Measurements from ENCODE around the gene KCTD15.
A peak's percentile ranks its signal among the peaks of the same experiment; 100 is the strongest.

The KCTD15 gene, protein sequence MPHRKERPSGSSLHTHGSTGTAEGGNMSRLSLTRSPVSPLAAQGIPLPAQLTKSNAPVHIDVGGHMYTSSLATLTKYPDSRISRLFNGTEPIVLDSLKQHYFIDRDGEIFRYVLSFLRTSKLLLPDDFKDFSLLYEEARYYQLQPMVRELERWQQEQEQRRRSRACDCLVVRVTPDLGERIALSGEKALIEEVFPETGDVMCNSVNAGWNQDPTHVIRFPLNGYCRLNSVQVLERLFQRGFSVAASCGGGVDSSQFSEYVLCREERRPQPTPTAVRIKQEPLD

DNA sequence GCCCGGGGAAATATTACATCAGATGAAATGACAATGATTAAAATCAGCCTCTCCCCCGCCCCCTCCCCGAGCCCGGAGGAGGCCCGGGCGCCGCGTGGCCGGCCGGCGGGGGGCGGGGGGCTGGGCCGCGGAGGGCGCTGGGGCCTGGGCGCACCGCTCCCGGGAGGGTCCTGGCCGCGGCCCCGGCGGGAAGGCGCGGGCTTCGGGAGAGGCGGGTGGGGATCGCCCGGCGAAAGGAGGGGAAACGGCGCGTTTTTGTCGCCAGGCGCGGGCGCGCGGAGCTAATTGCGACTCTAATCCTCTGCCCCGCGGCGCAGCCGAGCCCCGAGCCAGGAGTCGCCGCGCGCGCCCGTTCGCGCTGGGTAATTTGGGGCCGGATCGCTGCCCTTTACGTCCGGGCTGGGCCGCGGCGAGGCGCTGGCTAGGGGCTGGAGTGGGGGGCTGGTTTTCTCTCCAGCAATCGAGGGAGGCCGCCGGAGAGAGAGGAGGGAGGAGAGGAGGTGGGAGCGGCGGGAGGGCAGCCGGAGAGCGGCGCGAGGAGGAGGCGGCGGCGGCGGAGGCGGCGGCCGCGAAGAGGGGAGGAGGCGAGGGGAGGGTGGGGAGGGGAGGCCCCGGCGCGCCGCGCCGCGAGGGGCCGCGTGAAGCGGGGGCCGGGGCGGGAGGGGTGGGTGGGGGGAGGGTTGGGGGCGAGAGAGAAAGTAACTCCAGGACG is at the start of gene KCTD15:
TSS of gene KCTD15 (plus strand) at position 707 of the 712 bp plus-strand sequence. CDS start 3,585 bp downstream, outside the sequence.
- TF ChIP-seq GATA2 (IDR thresholded peaks at IDR 0.05; ENCODE audit: low read depth, low read length) (no peak; the same call in 1 of the 2 replicates), GATA3 (IDR thresholded peaks at IDR 0.05; ENCODE audit: low read depth, low read length) (no peak)

DNA sequence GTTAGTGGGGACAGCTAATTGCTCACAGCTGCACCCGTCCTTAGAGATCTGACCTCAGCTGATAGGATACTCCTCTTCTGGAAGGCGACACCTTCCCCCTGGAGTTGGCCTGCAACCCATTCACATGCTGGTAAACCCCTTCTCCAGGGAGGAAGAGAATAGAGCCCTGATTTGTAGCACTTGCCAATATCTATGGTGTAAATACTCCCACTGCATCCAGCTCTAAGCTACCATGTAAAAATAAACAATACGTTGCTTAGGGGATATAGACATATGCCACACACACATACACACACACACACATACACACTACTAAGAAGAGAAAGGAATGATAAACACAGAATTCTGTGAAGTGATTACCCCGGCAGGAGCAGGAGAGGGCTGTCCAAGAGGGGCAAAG is 49.4 kb upstream of the KCTD15 start:
- no peak for TF ChIP-seq GATA3 (IDR thresholded peaks at IDR 0.05; ENCODE audit: low read depth, low read length)
- no peak for TF ChIP-seq GATA2 (IDR thresholded peaks at IDR 0.05; ENCODE audit: low read depth, low read length)

DNA sequence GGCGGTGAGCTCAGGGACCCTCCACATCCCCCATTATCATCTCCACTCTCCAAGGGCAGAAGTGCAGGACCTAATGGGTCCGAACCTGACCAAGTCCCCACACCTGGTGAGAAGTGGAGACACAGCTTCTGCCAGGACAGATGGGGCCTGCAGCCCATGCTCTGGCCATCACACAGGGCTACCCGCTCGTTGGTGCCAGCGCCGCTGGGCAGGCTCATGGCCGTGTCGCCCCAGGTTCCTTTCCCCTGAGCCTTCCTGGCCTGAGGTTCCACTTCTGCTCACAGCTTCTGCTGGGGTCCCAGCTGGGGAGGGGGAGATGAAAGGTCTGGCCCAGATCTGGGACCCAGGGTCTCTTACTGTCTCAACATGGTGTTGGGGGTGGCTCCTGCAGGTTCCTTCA is 48.4 kb upstream of the KCTD15 start:
- no peak for TF ChIP-seq GATA2 (IDR thresholded peaks at IDR 0.05; ENCODE audit: low read depth, low read length)
- TF ChIP-seq GATA3 (IDR thresholded peaks at IDR 0.05; ENCODE audit: low read depth, low read length), result no peak

DNA sequence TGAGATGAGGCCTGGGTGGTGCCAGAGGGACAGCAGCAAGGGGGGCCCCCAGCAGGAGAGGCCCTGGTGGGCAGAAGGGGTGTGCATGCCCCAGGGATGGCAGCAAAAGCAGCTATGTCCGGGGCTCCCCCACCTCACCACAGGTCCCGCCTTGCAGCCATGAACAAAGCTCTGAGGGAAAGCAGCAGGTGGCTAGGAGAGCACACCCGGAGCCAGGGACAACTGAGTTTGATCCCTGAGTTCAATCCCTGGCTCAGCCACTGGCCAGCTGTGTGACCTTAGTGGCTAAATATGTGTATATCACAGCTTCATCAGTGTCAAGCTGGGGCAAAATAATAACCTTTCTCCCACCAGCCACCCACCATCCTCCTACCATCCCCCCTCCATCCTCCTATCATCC is 47.7 kb upstream of the KCTD15 start:
- TF ChIP-seq GATA2 (IDR thresholded peaks at IDR 0.05; ENCODE audit: low read depth, low read length) (no peak), GATA3 (IDR thresholded peaks at IDR 0.05; ENCODE audit: low read depth, low read length) (no peak)

DNA sequence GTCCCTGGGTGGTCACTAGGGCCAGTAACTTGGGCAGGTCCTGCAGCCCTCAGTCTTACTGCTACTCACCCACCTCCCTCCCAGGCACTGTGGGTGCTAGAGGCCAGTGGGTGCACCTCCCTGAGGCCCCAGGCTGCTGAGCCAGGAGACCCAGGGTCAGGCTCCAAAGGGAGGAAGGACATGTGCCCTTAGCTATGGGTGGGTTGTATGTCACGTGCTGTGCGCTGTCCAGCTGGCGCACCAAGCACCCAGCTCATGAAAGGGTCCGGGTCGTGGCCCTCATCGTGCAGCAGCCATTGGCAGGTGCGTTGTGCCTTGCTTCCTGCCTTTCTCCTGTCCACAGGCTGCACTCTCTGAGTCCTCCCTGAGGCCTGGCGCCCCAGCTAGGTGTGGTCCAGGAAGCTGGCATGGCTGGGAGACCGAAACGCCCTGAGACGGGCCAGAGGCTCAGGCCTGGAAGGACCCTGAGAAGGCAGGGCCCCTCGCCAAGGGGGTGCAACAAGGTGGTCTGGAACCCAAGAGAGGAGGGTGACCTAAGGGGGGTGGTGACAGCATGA is 47.0 kb upstream of the KCTD15 start:
- TF ChIP-seq GATA2 (IDR thresholded peaks at IDR 0.05; ENCODE audit: low read depth, low read length) (no peak), GATA3 (IDR thresholded peaks at IDR 0.05; ENCODE audit: low read depth, low read length) (no peak)

DNA sequence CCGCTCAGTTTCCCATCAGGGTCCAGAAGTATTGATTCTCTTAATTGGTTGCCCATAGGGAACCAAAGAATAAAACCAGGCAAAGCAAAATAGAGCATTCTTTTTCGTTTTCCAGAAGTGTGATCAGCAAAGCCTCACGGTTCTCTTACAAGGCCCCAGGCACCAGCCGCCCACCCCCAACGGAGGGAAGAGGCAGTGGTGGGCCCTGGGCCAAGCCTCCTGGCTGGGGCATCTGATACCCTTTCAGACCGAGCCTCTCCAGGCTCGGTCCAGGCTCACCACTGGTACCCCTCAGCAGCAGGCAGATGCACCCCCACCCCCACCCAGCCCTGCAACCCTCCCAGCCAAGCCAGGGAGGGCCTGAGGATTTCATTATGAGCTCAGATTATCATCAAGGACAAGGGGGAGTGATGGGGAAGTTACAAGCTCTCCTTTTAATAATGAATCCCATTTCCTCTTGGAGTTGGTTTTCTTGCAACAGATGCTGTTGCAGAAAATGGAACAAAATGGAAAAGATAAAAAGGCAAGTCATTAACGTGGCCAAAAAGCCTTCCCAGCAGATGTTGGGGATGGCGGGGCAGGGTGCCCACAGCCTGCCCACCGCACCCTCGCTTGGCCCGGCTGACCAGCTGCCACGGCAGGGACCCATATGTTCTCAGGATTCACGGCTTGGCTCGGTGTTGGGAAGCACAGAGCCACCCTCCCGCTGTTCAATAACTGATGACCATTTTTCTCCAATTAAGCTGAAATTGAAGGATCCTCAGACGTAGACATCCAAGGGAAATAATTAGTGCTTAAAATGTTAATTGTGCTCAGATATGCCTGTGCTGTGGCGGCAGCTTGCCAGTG is 45.9 kb upstream of the KCTD15 start:
- TF ChIP-seq GATA2 (IDR thresholded peaks at IDR 0.05; ENCODE audit: low read depth, low read length), result peak; percentile 87
- no peak for TF ChIP-seq GATA3 (IDR thresholded peaks at IDR 0.05; ENCODE audit: low read depth, low read length)

DNA sequence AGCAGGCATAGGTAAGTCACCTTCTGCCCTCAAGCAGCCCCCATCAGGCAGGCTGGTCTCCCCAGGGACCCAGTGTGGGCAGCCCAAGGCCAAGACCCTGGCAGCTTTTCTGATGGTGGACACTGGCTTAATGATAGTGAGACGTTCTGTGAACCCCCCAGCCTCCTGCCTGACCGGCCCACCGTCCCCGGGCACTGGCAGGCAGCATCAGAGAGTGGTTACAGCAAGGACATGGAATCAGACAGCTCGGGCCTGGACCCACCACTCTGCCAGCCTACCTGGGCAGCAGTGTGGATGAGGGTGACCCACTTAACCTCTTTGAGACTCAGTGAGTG is 45.3 kb upstream of the KCTD15 start:
- TF ChIP-seq GATA2 (IDR thresholded peaks at IDR 0.05; ENCODE audit: low read depth, low read length) (no peak), GATA3 (IDR thresholded peaks at IDR 0.05; ENCODE audit: low read depth, low read length) (no peak)

DNA sequence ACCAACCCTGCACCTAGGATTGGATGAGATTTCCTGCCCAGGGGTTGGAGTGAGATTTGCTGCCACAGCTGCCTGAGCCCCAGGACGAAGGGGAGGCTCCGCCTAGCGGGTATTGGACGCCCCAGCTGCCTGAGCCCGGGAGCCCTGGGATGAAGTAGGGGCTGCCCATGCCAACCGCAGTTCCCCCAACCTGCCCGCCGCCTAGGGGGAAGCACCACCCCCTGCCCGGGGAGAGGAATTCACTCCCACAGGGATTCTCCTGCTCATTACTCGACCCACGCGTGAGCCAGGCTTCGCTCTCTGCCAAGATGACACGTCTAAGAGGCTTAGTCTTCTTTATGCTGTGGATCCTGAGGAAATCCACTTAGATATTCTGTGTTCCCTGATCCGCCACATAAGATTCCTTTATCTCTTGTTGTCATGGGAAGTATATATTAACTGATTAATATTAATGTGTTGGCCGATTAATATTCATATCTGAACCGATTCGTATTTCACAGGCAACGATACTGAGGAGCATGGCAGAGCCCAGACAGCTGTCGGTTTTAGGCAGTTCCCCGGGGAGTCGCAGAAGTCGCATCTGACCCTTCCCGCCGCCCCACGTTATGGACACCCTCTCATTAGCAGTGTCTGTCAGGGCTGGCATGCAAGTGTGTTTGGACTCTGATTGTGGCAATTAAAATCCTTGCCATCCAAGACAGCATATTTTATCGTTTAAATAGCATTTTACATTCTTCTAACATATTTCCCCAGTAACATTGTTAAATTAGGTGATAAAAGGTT is 44.5 kb upstream of the KCTD15 start:
- no peak for TF ChIP-seq GATA3 (IDR thresholded peaks at IDR 0.05; ENCODE audit: low read depth, low read length)

DNA sequence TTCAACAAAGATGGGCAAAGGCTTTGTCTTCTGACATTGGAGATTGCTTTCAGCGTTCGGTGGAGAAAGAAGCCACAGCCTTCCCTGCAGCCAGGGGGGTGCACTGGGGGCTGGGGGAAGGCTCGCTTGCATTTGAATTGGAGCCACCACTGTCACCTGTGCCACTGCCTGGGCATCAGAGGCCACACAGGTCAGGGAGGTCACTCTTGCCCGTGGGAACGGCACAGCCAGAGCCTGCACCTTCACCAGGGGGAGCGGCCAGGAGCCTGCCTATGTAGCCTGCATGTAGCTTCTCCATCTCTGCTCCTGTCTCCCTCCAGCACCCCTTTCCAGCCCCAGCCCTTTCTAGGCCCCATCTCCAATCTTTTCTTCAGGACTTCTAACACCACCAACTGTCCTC is 43.7 kb upstream of the KCTD15 start:
- TF ChIP-seq GATA2 (IDR thresholded peaks at IDR 0.05; ENCODE audit: low read depth, low read length) (no peak), GATA3 (IDR thresholded peaks at IDR 0.05; ENCODE audit: low read depth, low read length) (no peak)

DNA sequence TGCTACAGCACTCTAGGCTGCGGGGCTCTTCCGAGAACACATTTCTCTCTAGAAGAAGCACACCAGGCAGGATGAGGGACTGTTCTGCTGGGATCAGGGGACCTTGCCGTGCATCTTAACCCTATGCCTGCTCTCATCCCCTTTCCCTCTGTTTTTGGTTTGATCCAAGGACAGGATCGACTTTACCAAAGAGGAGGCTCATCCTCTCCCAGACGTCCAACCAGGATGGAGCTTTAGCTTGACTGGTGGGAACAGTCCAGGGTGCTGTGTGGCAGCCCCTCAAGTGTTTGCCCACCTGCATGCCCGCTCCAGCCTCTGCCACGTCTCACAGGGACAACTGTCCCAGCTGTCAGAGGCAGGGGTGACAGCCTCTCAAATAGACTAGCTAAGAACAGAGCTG is 42.3 kb upstream of the KCTD15 start:
- TF ChIP-seq GATA3 (IDR thresholded peaks at IDR 0.05; ENCODE audit: low read depth, low read length), result no peak
- TF ChIP-seq GATA2 (IDR thresholded peaks at IDR 0.05; ENCODE audit: low read depth, low read length), result no peak

DNA sequence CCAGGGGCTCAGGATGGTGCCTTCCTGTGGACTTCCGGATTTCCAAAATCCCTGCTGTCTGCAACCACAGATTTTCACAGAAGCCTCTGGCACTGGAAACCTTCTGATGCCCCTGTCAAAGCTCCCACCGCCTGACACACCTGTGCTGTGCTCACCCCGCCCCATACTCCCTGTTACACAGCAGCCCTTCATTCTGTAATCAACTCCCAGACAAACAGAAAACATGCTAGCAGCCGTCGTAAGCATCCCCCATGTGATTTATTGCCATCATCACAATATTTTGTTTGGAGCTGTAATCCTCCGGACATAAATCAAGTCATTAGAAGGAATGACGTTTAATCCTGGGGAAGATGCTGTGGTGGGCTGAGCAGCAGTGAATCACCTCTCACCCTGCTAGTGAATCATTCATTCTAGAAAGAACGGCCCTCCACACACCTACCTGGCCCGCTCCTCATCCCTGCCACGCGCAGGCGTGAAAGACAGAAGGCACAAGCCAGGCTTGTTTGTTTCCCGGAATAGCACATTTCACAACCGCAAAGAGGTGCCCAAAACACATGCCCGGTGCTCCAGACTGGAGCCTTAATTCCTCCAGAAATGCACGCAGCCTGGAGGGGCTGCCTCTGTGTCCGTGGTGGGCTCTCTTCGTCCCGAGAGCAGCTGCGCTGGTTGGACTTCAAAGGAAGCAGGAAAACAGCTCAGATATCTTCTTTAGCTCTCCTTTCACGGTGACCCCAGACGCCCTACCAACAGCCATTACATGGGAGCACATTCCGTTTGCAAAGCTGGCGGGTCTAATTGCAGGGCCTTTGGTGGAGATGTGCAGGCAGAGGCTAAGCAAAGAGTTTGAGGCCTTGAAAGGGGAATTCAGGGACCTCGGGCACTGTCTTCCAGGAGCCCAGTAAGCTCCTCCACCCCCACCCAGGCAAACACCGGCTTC is 41.3 kb upstream of the KCTD15 start:
- TF ChIP-seq GATA2 (IDR thresholded peaks at IDR 0.05; ENCODE audit: low read depth, low read length) (no peak), GATA3 (IDR thresholded peaks at IDR 0.05; ENCODE audit: low read depth, low read length) (no peak)

DNA sequence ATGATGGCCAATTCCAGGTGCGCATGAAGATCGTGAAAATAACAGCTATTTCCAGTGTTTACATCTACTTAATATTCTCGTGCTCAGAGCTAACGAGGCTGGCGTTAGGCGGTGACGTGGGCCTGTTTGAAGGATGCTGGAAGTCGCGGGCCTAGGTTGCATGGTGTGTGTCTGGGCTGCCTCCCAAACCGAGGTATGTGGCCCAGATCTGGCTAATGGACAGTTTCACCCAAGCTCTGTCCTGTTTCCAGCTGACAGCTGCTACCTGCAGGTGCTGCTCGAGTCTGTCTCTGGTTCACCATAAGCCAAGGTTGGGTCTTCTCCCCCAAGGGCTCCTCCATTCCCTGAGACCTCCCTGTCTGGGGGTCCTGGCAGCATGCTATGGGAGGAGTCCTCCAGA is 40.5 kb upstream of the KCTD15 start:
- TF ChIP-seq GATA2 (IDR thresholded peaks at IDR 0.05; ENCODE audit: low read depth, low read length) (no peak), GATA3 (IDR thresholded peaks at IDR 0.05; ENCODE audit: low read depth, low read length) (no peak)
